GM19023 (cell line): ENCODE results near the gene ERCC5.

Experiments used
- ATAC-seq: cut with Tn5 transposase; IDR thresholded peaks from one replicate; pipeline ENCODE4 v1.9.1; 2021; ENCODE audit warnings: mild to moderate bottlenecking, moderate library complexity; ENCODE audit not compliant: unreplicated experiment

ERCC5 gene

GRCh38 chr13:102845630-102846260, at the start of gene ERCC5:
TSS of gene ERCC5 (plus strand) at chr13:102846032. CDS start at chr13:102846267, 235 bp downstream.
- peak; percentile 86 for ATAC-seq

DNA sequence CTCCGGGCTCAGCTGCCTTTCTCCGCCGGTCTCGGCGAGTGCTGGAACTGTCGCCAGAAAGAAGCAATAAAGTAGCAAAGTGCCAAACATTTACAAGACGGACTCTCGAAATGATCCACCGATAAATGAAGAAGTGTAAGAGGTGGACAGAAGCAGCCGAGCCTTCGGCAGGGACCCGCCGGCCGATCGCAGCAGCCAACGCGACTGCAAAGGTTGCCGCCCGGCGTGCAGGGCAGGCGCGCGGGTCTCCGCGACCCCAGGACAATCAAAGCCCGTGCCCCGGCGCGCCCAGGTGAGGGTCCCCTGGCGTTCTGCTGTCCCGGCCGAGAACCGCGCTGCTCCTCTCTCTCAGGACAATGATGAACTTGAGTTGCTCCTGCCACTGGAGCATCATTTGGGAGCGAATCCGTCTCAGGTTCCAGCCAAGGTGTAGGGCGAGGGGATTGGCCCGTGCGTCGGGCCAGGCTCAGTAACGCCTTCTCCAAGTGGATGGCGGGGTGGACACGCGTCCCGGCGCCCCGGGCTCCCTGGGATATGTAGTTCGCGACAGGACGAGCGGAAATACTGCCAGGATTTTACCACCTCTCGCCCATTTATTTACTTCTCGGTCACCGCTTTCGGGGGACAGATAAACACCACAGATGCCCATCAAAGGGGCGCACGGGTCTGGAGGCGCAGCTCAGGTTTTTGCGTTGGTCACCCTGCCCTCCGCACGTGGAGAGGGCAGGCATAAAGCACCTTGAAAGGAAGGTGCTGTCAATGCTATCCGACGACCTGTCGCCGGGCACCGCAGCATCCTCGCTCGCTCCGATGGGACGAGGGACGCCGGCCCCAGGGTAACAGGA, 47.0 kb upstream of the ERCC5 start, which contains the start of the genes BIVM and POGLUT2:
Gene BIVM (plus strand): TSS at position 539 of the 845 bp plus-strand sequence. CDS start 8,149 bp downstream, outside the sequence.
Gene POGLUT2 (minus strand): TSS at position 396 of the 845 bp plus-strand sequence. CDS start 306 bp downstream, at position 90.
- peak; percentile 74 for ATAC-seq

DNA sequence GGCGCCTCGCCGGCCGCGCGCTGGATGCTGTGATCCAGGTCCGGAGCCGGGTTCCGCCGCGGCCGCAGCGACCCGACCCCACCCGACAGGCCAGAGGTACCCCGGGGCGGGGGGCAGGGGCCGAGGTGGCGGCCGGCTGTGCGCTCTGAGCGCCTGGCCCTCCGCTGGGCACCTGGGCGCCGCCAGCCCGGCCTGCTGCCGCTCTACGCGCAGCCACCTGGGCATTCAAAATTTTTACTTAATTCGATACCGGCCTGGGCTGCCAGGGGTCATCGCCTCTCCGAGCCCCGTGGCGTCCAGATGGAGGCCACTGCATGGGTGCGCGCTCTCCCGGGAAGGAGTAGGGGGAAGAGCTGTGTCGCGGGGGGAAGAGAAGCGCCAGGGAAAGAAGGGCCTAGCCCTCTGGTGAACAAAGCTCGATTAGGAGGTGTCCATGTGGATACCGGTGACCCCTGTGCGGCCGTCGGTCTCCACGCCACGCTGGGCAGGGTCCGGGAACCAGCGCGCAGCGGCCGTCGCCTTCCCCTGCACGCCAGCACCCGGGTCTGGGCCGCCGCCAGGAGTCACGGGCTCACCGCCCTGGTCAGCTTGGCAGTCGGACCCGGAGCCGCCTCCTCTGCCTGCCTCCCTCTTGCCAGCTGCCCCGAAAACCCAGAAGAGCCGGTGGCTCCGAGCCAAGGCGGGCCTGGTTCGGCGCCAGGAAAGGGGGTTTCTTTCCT, 46.2 kb upstream of the ERCC5 start:
- ATAC-seq: peak; percentile 9

DNA sequence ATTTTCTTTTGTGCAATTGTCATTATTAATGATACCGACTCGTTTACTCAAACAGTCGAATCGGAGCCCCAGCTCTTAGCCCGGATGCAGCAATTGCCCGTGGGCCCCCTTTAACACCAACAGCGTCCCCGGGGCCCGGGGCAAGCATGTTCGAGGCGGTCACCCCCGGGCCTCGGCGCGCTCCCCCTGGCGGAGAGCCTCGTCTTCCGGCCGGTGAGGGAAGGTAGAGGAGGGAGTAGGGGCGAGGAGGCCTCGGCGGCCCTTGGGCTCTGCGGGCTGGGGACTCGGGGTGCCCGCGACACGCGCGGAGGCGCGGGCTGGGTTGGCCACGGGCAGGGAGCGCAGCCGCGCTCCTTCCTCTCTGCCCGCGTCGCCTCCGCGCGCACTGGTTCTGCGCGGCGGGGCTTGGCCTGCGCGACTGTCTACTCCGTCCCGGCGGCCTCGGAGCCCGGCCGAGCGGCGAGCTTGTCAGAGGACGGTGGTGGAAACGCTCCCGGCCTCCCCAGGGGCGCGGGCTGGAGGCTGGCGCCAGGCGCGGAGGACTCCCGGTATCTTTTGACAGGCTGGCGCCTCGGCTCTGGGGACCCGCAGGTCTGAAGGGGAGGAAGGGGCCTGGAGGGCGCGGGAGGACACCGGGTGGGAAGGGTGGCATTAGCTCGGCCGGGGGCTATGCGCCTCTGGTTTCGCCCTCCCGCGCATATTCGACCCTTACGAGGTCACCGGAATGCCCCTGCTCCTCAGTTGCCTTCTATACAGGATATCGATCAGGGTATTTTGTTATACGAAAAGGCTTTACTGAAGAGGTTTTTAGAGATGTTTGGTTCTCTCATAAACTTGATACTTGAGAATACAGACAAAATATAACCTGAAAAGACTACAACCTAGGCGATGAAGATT, 45.4 kb upstream of the ERCC5 start:
- ATAC-seq: peak; percentile 83

DNA sequence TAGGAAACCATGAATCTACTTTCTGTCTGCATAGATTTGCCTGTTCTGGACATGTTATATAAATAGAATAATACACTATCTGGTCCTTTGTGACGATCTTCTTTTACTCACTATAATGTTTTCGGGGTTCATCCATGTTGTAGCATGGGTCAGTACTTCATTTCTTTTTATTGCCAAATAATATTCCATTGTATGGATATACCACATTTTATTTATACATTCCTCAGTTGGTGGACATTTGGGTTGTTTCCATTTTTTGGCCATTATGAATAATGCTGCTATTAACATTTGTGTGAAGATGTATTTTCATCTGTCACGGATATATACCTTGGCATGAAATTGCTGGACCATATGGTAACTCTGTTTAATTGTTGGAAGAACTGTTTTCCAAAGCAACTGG, 40.2 kb upstream of the ERCC5 start:
- ATAC-seq: no peak

- ATAC-seq: no peak
These were observed 38.1 kb upstream of the ERCC5 start for GRCh38 chr13:102807699-102808098.

DNA sequence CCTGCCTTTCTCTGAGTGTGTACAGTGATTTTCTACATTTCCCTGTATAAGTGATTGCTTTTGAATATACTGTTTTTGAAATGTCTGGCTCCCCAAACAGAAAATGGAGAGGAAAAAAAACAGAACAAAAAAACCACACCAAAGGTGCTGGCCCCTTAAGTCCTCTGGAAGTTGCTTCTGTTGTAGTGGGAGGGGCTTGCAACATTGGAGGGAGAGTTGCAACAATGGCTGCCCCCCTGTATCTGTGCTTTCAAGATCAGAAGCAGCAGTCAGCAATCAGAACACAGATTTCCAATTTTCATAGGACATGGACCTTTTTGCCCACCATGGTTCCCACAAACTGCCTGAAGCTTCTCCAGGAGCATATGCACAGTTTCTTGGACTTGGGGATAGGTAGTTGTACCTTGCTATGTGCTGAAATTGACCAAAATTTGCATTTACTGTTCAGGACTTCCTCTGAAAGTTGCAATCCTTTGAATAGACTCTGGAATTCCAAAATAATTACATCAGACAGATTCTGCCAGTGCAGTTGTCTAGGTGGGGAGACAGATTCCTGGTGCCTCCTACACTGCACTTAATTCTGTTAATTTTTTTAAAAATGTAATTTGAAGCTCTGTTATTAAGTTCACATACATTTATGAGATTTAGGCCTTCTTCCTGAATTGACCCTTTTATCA, 33.1 kb upstream of the ERCC5 start:
- no peak for ATAC-seq

- peak; percentile 57 for ATAC-seq
These were observed 31.7 kb upstream of the ERCC5 start for GRCh38 chr13:102814025-102814607.

- no peak for ATAC-seq
These were observed 31.0 kb upstream of the ERCC5 start for GRCh38 chr13:102814793-102815192.

- no peak for ATAC-seq
These were observed 30.0 kb upstream of the ERCC5 start for GRCh38 chr13:102815788-102816187.

- no peak for ATAC-seq
These were observed 29.1 kb upstream of the ERCC5 start for GRCh38 chr13:102816708-102817107.

DNA sequence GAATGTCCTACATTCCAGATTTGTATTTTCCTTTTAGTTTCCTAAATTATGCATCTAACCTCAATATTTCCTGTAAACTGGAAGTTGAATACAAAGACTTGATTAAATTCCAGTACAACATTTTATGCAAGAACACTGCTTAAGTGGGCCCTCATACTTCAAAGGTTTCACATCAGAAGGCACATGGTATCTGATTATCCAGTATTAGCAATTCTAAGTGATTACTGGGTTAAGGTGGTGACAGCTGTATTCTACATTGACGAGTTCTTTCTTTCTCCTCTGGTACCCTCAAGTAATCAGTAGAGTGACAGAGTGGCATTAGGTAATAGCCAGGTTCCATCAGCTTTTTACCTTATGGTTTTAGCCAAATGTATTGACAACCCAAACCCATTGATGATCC, 28.6 kb upstream of the ERCC5 start:
- no peak for ATAC-seq

DNA sequence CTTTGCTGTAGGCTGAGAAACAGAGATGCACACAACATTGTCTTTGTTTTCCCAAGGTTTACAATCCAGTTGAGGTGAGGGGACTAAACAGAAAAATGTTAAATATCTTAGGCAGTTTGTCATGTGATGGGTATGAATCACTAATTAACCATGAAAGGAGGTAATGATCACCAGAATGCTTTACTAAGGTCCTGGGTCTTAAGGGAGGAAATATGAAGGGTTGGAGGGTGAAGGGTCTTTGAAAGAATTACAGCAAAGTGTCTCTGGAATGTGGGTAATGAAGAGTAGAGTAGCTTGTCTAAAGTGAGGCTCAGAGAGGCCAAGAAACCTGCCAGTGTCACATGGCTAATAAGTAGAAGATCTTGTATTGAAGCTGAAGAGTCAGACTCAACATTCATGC, 27.9 kb upstream of the ERCC5 start:
- ATAC-seq: no peak

DNA sequence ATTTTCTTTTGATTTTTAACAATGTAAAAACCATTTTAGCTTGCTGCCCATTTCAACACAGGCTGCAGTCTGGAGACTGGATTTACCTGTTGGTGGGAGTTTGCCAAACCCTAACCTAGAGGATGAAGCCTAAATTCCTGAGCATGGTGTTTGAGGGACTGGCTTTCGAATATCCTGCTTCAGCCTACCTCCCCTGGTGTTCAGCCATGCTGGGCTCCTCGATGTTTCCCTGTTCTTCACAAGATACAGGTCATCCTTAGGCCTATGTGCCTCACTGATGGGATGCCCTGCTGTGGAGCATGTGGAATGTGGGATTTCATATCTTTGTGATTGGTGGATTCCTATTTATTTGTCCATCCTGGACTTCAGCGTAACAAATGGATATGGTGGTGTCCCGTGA, 20.4 kb upstream of the ERCC5 start:
- no peak for ATAC-seq

GRCh38 chr13:102825921-102826706, 19.7 kb upstream of the ERCC5 start:
- ATAC-seq: no peak

DNA sequence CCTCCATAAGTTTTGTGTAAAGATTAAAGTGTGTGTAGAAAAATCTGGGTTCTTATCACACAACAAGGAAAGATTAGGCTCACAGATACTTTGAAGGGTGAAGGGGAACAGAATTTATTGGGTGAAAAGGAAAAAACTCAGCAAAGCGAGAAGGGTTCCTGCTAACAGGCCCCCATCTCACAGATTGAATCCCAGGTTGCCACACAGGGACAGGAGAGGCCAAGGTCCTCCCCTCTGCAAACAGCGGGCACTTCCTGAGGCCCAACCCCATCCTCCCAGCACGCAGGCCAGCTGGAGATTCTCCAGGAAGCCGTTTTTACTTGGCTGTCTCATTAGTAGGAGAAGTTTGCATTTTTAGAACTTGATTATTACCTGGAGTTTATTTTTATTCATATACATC, 15.2 kb upstream of the ERCC5 start:
- ATAC-seq: no peak

GRCh38 chr13:102836471-102836870, 9.4 kb upstream of the ERCC5 start:
- ATAC-seq: no peak

DNA sequence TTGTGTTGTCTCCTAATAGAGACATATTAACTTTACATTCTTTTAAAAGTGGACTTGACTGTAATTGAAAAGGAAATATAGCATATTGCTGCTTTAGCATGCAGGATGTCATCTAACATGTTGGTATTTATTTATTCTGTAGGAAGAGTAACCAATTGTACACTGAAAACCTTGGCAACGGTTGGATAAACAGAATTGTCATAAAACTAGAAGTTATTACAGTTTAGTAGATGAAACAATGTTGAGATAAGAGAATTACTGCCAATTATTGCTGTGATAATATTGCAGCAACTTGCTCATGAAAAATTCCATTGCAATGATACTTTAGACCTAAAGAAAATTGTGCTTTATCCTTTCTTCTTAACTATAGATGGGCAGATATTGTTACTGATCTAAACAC, 7.6 kb upstream of the ERCC5 start:
- ATAC-seq: no peak

DNA sequence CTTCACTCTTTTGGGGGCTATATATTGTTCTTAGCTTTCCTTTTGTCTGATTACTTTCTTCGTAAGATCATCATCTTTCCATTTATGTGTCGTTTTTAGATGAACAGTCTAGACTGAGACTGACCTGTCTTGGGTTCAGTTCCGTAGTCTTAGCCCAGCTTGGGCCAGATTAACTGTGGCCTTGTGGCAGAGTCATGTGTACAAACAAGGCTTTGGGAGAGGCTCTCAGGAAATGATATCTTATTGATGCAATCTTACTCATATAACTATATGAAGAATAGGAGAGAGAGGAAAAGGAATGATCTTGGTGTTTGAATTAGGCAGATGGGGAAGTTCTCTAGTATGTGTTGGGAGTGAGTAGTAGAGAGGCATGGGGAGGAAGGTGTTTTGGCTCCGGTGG, 6.8 kb upstream of the ERCC5 start:
- ATAC-seq: no peak
